HepG2 (cell line): Measurements from ENCODE around the gene PTGES3. TPM values are rescaled to one million over a fixed set of nuclear protein-coding genes. Genes with fewer than 3 reads are reported as not detected.

Experiments used
- CCDC6 ChIP-seq: sonication (generic); formaldehyde crosslinking; IDR thresholded peaks from 2 replicates; pipeline ENCODE4 v1.8.1; 2022; ENCODE audit warnings: mild to moderate bottlenecking, missing genetic modification reagents, moderate library complexity
- CEBPG ChIP-seq: IDR thresholded peaks from 2 replicates; pipeline ENCODE4 v1.6.1; 2016
- FUBP1 ChIP-seq: sonication (generic); formaldehyde crosslinking; IDR thresholded peaks from 2 replicates; pipeline ENCODE4 v1.5.1; 2020; ENCODE audit warnings: missing genetic modification reagents, mild to moderate bottlenecking, borderline replicate concordance
- HMG20A ChIP-seq: IDR thresholded peaks from 2 replicates; pipeline ENCODE4 v1.6.1; 2016; ENCODE audit warnings: borderline replicate concordance
- MLXIP ChIP-seq: sonication (generic); formaldehyde crosslinking; IDR thresholded peaks from 2 replicates; pipeline ENCODE4 v1.9.0; 2021; ENCODE audit warnings: missing genetic modification reagents, borderline replicate concordance
- PHB2 ChIP-seq: fragments of 450-650 bp; IDR thresholded peaks from 2 replicates; pipeline ENCODE4 v1.6.1; 2018; ENCODE audit not compliant: partially characterized antibody
- RFXANK ChIP-seq: IDR thresholded peaks from 2 replicates; pipeline ENCODE4 v1.6.1; 2016
- SNAPC5 ChIP-seq: sonication (generic); formaldehyde crosslinking; IDR thresholded peaks from 2 replicates; pipeline ENCODE4 v1.8.1; 2023; ENCODE audit warnings: mild to moderate bottlenecking, missing genetic modification reagents, borderline replicate concordance
- UBTF ChIP-seq: sonication (generic); formaldehyde crosslinking; IDR thresholded peaks from 2 replicates; pipeline ENCODE4 v1.4.0; 2020; ENCODE audit warnings: mild to moderate bottlenecking, missing genetic modification reagents
- YEATS4 ChIP-seq: sonication (generic); formaldehyde crosslinking; IDR thresholded peaks from 2 replicates; pipeline ENCODE4 v1.4.0; 2020; ENCODE audit warnings: missing genetic modification reagents, borderline replicate concordance
- ZC3H4 ChIP-seq: sonication (generic); formaldehyde crosslinking; IDR thresholded peaks from 2 replicates; pipeline ENCODE4 v1.4.0; 2020; ENCODE audit warnings: missing genetic modification reagents, borderline replicate concordance
- ZNF256 ChIP-seq: sonication (generic); formaldehyde crosslinking; conservative IDR thresholded peaks from 2 replicates; pipeline ENCODE4 v1.4.0; 2020; ENCODE audit warnings: missing genetic modification reagents
- ZNF720 ChIP-seq: sonication (generic); formaldehyde crosslinking; IDR thresholded peaks from 2 replicates; pipeline ENCODE4 v1.4.0; 2020; ENCODE audit warnings: missing genetic modification reagents
- ZNF777 ChIP-seq: sonication (generic); formaldehyde crosslinking; IDR thresholded peaks from 2 replicates; pipeline ENCODE4 v1.4.0; 2020; ENCODE audit warnings: missing genetic modification reagents
- ZNF782 ChIP-seq: sonication (generic); formaldehyde crosslinking; IDR thresholded peaks from 2 replicates; pipeline ENCODE4 v1.4.0; 2020; ENCODE audit warnings: missing genetic modification reagents, mild to moderate bottlenecking, borderline replicate concordance
- ZNF800 ChIP-seq: sonication (generic); formaldehyde crosslinking; IDR thresholded peaks from 2 replicates; pipeline ENCODE4 v1.4.0; 2020; ENCODE audit warnings: missing genetic modification reagents
- polyA plus RNA-seq, 8 experiments: library from polyadenylated mRNA; depleted of rRNA in 3 of 8; stranded (reverse) in 7 of 8; unstranded in 1 of 8; fragments of >200 nt; fragmentation: Illumina TruSeq in 4 of 8; extraction: Trizol in 4 of 8; gene quantifications; 2 replicates each; pipeline versions ENCODE4 v1.2.1 to v1.2.3, GENCODE V29; 2011 to 2016; ENCODE audit warnings: low read depth in 4 of 8, missing spikeins in 1 of 8, mixed read lengths in 1 of 8; ENCODE audit not compliant: insufficient read depth in 1 of 8
- total RNA-seq, 5 experiments: library from RNA; depleted of rRNA; stranded (reverse); fragments of >200 nt; fragmentation: Illumina TruSeq; extraction: Trizol; gene quantifications; 2 replicates each; pipeline ENCODE4 v1.2.3, GENCODE V29; 2016; ENCODE audit warnings: low read depth in 1 of 5
- TF ChIP-seq, protein P1 (sequence below): sonication (generic); formaldehyde crosslinking; IDR thresholded peaks from 2 replicates; pipeline ENCODE4 v1.9.0; 2022; ENCODE audit warnings: low read depth, missing genetic modification reagents
- TF ChIP-seq, protein P2 (sequence below): sonication (generic); formaldehyde crosslinking; IDR thresholded peaks from 2 replicates; pipeline ENCODE4 v1.5.1; 2020; ENCODE audit warnings: mild to moderate bottlenecking, missing genetic modification reagents, moderate library complexity

Gene PTGES3
- total and polyA plus RNA-seq, 2 of the 13 experiments (the other 11 are each of a cell fraction or from before 2014, with no cell fraction given) = 54.4 to 159 TPM

GRCh38 chr12:56630180-56630632 is 57.9 kb downstream of the PTGES3 start, which contains the start of gene BAZ2A (continued):
- no peak for TF ChIP-seq MLXIP
- TF ChIP-seq ZNF800 (CRISPR knock-in tag) = no peak
- no peak for TF ChIP-seq FUBP1 (CRISPR knock-in tag)
- no peak for TF ChIP-seq PHB2
- TF ChIP-seq YEATS4 = peak; percentile 68; the same call in 1 of the 2 replicates
- TF ChIP-seq, protein P1, sequence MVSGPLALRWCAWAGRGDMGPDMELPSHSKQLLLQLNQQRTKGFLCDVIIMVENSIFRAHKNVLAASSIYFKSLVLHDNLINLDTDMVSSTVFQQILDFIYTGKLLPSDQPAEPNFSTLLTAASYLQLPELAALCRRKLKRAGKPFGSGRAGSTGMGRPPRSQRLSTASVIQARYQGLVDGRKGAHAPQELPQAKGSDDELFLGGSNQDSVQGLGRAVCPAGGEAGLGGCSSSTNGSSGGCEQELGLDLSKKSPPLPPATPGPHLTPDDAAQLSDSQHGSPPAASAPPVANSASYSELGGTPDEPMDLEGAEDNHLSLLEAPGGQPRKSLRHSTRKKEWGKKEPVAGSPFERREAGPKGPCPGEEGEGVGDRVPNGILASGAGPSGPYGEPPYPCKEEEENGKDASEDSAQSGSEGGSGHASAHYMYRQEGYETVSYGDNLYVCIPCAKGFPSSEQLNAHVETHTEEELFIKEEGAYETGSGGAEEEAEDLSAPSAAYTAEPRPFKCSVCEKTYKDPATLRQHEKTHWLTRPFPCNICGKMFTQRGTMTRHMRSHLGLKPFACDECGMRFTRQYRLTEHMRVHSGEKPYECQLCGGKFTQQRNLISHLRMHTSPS (CRISPR knock-in tag) = no peak
- TF ChIP-seq ZNF256 (CRISPR knock-in tag) = no peak
- no peak for TF ChIP-seq HMG20A
- 0 out of 2 replicates have a peak, but pooled peaks have one; percentile 43 for TF ChIP-seq RFXANK
- no peak for TF ChIP-seq SNAPC5
- TF ChIP-seq ZNF720 (CRISPR knock-in tag) = no peak
- no peak for TF ChIP-seq ZNF782 (CRISPR knock-in tag)
- TF ChIP-seq ZC3H4 (CRISPR knock-in tag) = no peak
- peak; percentile 30; the same call in 1 of the 2 replicates for TF ChIP-seq CEBPG (CRISPR knock-in tag)
- TF ChIP-seq UBTF = peak; percentile 44
- TF ChIP-seq CCDC6 (CRISPR knock-in tag) = no peak
- TF ChIP-seq ZNF777 (CRISPR knock-in tag) = no peak
- TF ChIP-seq, protein P2, sequence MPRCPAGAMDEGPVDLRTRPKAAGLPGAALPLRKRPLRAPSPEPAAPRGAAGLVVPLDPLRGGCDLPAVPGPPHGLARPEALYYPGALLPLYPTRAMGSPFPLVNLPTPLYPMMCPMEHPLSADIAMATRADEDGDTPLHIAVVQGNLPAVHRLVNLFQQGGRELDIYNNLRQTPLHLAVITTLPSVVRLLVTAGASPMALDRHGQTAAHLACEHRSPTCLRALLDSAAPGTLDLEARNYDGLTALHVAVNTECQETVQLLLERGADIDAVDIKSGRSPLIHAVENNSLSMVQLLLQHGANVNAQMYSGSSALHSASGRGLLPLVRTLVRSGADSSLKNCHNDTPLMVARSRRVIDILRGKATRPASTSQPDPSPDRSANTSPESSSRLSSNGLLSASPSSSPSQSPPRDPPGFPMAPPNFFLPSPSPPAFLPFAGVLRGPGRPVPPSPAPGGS (CRISPR knock-in tag) = 0 out of 2 replicates have a peak, but pooled peaks have one; percentile 16
